OCI-LY3 (cell line): ENCODE results near the gene EGFL7.

Source experiments
- EZH2phosphoT487 ChIP-seq: fragments of 200-600 bp; shearing (Covaris generic); IDR thresholded peaks from 2 replicates; pipeline ENCODE4 v1.6.1; 2018; ENCODE audit warnings: antibody characterized with exemption, mixed run types, low read depth
- TF ChIP-seq, protein P1 (sequence below): fragments of 200-600, 300-600 bp; sonication (generic); IDR thresholded peaks from 2 replicates; pipeline ENCODE4 v1.5.1; 2014; ENCODE audit warnings: antibody characterized with exemption, low read length, low read depth

DNA sequence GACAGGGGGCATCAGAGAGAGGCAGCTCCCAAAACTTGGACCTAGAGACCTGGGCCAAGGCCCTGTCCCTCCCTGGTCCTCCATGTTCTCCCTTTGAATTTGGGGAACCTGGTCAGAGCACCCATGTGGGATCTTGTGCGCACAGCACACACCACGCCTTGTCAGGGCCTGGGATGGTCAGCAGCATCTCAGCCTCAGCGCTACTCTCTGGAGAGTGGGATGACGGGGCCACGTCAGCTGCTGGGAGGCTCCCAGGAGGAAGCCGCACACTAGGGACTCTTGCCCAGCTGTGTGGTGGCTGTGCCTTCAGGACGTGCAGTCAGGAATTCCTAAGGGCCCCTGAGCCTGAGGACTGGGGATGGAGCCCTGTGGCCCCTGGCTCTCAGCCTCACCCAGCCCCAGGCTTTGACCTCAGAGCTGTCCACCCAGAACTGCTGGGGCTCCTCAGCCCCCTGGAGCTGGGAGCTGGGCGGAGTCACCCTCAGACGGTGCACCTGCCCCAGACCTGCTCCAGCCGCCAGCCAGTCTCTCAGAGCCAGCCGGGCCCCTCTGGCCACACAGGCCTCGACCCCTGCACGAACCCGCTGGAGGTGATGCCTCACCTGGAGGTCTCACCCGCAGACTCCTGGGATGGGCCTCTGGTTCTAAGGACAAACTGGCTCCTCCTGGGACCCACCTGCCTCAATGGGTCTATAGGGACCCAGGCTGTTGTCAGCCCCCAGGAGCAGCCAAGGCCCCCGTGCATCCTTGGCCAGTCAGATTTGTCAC is 38.3 kb upstream of the EGFL7 start:
- TF ChIP-seq, protein P1, sequence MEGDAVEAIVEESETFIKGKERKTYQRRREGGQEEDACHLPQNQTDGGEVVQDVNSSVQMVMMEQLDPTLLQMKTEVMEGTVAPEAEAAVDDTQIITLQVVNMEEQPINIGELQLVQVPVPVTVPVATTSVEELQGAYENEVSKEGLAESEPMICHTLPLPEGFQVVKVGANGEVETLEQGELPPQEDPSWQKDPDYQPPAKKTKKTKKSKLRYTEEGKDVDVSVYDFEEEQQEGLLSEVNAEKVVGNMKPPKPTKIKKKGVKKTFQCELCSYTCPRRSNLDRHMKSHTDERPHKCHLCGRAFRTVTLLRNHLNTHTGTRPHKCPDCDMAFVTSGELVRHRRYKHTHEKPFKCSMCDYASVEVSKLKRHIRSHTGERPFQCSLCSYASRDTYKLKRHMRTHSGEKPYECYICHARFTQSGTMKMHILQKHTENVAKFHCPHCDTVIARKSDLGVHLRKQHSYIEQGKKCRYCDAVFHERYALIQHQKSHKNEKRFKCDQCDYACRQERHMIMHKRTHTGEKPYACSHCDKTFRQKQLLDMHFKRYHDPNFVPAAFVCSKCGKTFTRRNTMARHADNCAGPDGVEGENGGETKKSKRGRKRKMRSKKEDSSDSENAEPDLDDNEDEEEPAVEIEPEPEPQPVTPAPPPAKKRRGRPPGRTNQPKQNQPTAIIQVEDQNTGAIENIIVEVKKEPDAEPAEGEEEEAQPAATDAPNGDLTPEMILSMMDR = no peak
- no peak for TF ChIP-seq EZH2phosphoT487
